ENCODE measurements around the gene DDOST. TPM values are rescaled to one million over a fixed set of nuclear protein-coding genes. Genes with fewer than 3 reads are reported as not detected.

The DDOST gene
- total RNA-seq = 100 to 1,000 TPM in 4 of 5 experiments, 10 to 100 TPM in 1; 96.9 to 173 (median 109) TPM
- polyA plus RNA-seq = 100 to 1,000 TPM; 194 to 223 TPM
- 76.1 reads per million, percentile 79 among the genes with 10 or more reads in this experiment for total RNA-seq

DNA sequence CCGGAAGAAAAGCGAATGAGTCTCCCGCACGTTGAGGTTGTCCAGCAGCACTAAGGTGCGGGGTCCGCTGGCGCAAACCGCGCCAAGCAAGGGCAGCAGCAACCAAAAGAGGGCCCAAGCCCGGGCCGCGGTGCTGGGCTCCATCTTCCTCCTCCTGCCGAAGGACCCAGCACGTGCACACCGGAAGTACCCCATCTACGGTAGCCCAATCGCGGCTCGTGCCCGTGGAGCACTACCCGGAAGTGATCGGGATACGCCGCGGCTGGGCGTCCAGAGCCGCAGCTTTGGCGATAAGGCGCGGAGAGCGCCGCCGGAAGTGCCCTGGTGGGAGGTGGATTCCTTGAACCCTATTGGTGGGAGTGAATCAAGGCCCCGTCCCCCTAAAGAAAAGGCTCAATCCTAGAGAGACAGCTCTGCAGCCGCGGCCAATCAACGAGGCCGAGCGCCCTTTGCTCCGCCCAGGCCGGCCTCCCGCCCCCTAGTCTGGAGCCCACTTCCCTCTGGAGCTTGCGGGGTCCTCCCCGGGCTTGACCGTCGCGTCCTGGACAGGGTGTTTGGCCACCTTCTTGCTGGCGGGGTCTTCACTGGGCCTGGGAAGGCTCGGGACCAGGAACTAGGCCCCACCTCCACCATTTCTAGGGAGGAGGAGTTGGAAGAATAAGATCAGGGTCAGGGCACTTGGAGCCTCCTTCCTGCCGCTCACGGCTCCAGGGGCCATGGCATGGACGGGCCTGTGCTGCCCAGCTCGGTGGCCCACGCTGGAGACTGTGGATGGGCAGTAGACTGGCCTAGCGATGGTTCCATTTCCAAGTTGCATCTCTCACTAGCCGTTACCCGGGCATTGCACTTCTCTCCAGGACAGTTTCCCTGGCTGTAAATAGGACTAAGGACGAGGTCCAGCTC lies at the start of gene DDOST:
Gene DDOST (minus strand): TSS at position 163 of the 903 bp plus-strand sequence. CDS start 19 bp downstream, at position 144.
- intact Hi-C loops (cut with micrococcal nuclease) = loop anchor here (1.0 to 5.0 kb wide), 9 partner anchors 11 to 1791 kb away; partner anchors contain the start of genes EIF4G3 (in 2 of the 2), HP1BP3 (in 2 of the 2), MUL1 (in 1 of the 2) and PINK1 (in 1 of the 2)

GRCh38 chr1:20710469-20711284 lies 49.5 kb upstream of the DDOST start:
- ChIA-PET POLR2A (no interaction called here), CTCF (interaction anchor here (1.0 kb wide), 1 partner anchor 485 kb away, joined by 4 read pairs; no protein-coding TSS in a partner anchor)
- Mint-ChIP-seq H3K36me3 (no peaks in the 10 kb centered on the region), H3K9me3 (no peaks in the 10 kb centered on the region), H3K4me1 (no peaks in the 10 kb centered on the region), H3K4me3 (no peak overlapping the region), H3K27ac (no peak overlapping the region), H3K27me3 (peaks cover 2 to 11% (median 7%) of the 10 kb centered on the region in 5 donors)
- Histone ChIP-seq H3K27me3 (ENCODE audit: control insufficient read depth in 2 of 2, insufficient read depth in 2 of 2, low read length in 2 of 2) (no peaks in the 10 kb centered on the region), H3K27ac (ENCODE audit: low read depth, low read length) (no peak overlapping the region), H3K4me1 (ENCODE audit: control insufficient read depth in 2 of 2, insufficient read depth in 2 of 2, low read length in 2 of 2) (no peaks in the 10 kb centered on the region), H3K36me3 (ENCODE audit: control insufficient read depth in 2 of 3, insufficient read depth in 3 of 3, low read length in 3 of 3) (no peaks in the 10 kb centered on the region), H3K9me3 (ENCODE audit: control insufficient read depth in 2 of 3, low read length in 3 of 3) (no peaks in the 10 kb centered on the region), H3K4me3 (ENCODE audit: low read length) (no peak overlapping the region)
- ATAC-seq (no peak), DNase-seq (no peak)
- intact Hi-C loops (cut with micrococcal nuclease) = no loop called here

More for the DNA sequence above, at the start of gene DDOST:
- Mint-ChIP-seq H3K36me3 (peaks cover 0 to 21% (median 5%) of the 10 kb centered on the region in 5 donors), H3K27ac (peak within 1 kb of the TSS; percentile 85 to 99 (median 98)), H3K4me1 (peaks cover 31 to 60% (median 41%) of the 10 kb centered on the region in 7 donors), H3K27me3 (no peaks in the 10 kb centered on the region), H3K9me3 (no peaks in the 10 kb centered on the region), H3K4me3 (peak within 1 kb of the TSS; percentile 89 to 99 (median 96))
- Histone ChIP-seq H3K9me3 (ENCODE audit: control insufficient read depth in 2 of 3, low read length in 3 of 3) (no peaks in the 10 kb centered on the region), H3K4me1 (ENCODE audit: control insufficient read depth in 2 of 2, insufficient read depth in 2 of 2, low read length in 2 of 2) (peaks cover 21 to 24% of the 10 kb centered on the region in 2 donors), H3K4me3 (ENCODE audit: low read length) (peak within 1 kb of the TSS; percentile 93), H3K27me3 (ENCODE audit: control insufficient read depth in 2 of 2, insufficient read depth in 2 of 2, low read length in 2 of 2) (no peaks in the 10 kb centered on the region), H3K27ac (ENCODE audit: low read depth, low read length) (peak within 1 kb of the TSS; percentile 87), H3K36me3 (ENCODE audit: control insufficient read depth in 2 of 3, insufficient read depth in 3 of 3, low read length in 3 of 3) (peaks cover 5 to 31% (median 9%) of the 10 kb centered on the region in 3 experiments)
- CTCF ChIA-PET = interaction anchor here (0.5 to 2.3 kb wide), 3 partner anchors 16 to 35 kb away, joined by 3 to 8 read pairs (median 3); no protein-coding TSS in a partner anchor
- DNase-seq = peak; percentile 78 to 96 (median 94)
- peak; percentile 98 for ATAC-seq
- POLR2A ChIA-PET = interaction anchor here (0.6 to 3.1 kb wide), 6 partner anchors 14 to 684 kb away, joined by 3 to 34 read pairs (median 3); partner anchors contain the start of genes HP1BP3 and PINK1

DNA sequence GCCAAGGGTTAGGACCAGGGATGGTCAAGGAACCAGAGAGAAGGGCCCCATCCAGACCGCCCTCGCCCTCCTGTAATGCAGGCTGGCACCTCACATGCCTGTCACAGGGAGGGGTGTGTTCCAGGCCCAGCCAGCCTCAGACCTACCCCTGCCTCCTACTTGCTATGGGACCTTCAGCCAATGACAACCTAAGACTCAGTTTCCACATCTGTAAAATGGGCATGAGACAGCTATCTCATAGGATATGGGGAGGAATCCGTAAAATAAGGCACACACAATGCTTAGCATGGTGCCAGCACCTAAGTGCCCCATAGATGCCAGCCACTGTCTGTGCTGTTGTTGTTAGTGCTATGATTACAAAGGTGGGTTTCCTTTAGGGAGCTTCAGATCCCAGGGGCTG lies 48.7 kb upstream of the DDOST start:
- POLR2A ChIA-PET = no interaction called here
- no peaks in the 10 kb centered on the region for H3K4me1 Mint-ChIP-seq
- CTCF ChIA-PET = interaction anchor here (1.0 kb wide), 1 partner anchor 486 kb away, joined by 4 read pairs; no protein-coding TSS in a partner anchor
- no peak overlapping the region for H3K27ac Mint-ChIP-seq
- Histone ChIP-seq H3K4me1 (ENCODE audit: control insufficient read depth in 2 of 2, insufficient read depth in 2 of 2, low read length in 2 of 2) (no peaks in the 10 kb centered on the region), H3K9me3 (ENCODE audit: control insufficient read depth in 2 of 3, low read length in 3 of 3) (no peaks in the 10 kb centered on the region), H3K4me3 (ENCODE audit: low read length) (no peak overlapping the region), H3K27me3 (ENCODE audit: control insufficient read depth in 2 of 2, insufficient read depth in 2 of 2, low read length in 2 of 2) (no peaks in the 10 kb centered on the region), H3K36me3 (ENCODE audit: control insufficient read depth in 2 of 3, insufficient read depth in 3 of 3, low read length in 3 of 3) (no peaks in the 10 kb centered on the region), H3K27ac (ENCODE audit: low read depth, low read length) (no peak overlapping the region)
- ATAC-seq (no peak), DNase-seq (no peak)
- H3K9me3 Mint-ChIP-seq = no peaks in the 10 kb centered on the region
- H3K27me3 Mint-ChIP-seq = peaks cover 0 to 6% (median 2%) of the 10 kb centered on the region in 5 donors
- H3K36me3 Mint-ChIP-seq = no peaks in the 10 kb centered on the region
- intact Hi-C loops (cut with micrococcal nuclease) = no loop called here
- no peak overlapping the region for H3K4me3 Mint-ChIP-seq

DNA sequence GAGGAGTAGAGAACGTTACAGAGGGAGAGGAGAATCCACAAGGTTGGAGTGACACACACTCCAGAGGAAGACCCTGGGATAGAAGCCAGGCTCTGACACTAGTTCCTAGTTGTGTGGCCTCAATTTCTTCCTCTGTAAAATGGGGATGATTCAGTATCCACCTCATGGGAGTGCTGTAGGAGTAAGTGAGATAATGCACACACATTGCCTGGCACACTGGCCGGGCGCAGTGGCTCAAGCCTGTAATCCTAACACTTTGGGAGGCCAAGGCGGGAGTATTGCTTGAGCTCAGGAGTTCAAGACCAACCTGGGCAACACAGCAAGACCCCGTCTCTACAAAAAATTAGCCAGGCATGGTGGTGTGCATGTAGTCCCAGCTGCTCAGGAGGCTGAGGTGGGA lies 47.7 kb upstream of the DDOST start:
- Histone ChIP-seq H3K27me3 (ENCODE audit: control insufficient read depth in 2 of 2, insufficient read depth in 2 of 2, low read length in 2 of 2) (no peaks in the 10 kb centered on the region), H3K4me3 (ENCODE audit: low read length) (no peak overlapping the region), H3K36me3 (ENCODE audit: control insufficient read depth in 2 of 3, insufficient read depth in 3 of 3, low read length in 3 of 3) (no peaks in the 10 kb centered on the region), H3K4me1 (ENCODE audit: control insufficient read depth in 2 of 2, insufficient read depth in 2 of 2, low read length in 2 of 2) (no peaks in the 10 kb centered on the region), H3K9me3 (ENCODE audit: control insufficient read depth in 2 of 3, low read length in 3 of 3) (no peaks in the 10 kb centered on the region), H3K27ac (ENCODE audit: low read depth, low read length) (no peak overlapping the region)
- no peak overlapping the region for H3K27ac Mint-ChIP-seq
- peaks cover 0 to 6% (median 2%) of the 10 kb centered on the region in 5 donors for H3K27me3 Mint-ChIP-seq
- H3K9me3 Mint-ChIP-seq = no peaks in the 10 kb centered on the region
- ChIA-PET POLR2A (no interaction called here), CTCF (no interaction called here)
- no peak overlapping the region for H3K4me3 Mint-ChIP-seq
- ATAC-seq = no peak
- no peak for DNase-seq
- H3K4me1 Mint-ChIP-seq = no peaks in the 10 kb centered on the region
- intact Hi-C loops (cut with micrococcal nuclease) = no loop called here
- no peaks in the 10 kb centered on the region for H3K36me3 Mint-ChIP-seq

DNA sequence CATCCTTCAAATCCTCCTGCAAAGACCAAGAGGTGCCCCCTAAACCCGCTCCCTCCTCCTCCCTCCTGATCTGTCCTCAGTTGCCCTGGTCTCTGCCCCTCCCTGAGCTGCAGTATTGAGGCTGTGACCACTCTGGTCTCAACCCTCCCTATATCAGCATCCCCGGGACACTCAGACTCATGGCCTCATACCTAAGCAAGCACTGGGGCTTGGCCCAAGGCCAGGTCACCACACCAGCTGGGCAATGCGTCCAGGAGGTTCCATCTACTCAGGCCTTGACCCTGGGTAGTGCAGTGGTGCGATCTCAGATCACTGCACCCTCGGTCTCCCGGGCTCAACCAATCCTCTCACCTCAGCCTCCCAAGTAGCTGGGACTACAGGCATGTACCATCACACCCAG lies 46.9 kb upstream of the DDOST start:
- POLR2A ChIA-PET = interaction anchor here (0.6 kb wide), 1 partner anchor 65 kb away, joined by 3 read pairs; no protein-coding TSS in a partner anchor

GRCh38 chr1:20706841-20707240 lies 45.7 kb upstream of the DDOST start:
- Histone ChIP-seq H3K4me3 (ENCODE audit: low read length) (no peak overlapping the region), H3K27ac (ENCODE audit: low read depth, low read length) (no peak overlapping the region), H3K27me3 (ENCODE audit: control insufficient read depth in 2 of 2, insufficient read depth in 2 of 2, low read length in 2 of 2) (no peaks in the 10 kb centered on the region), H3K9me3 (ENCODE audit: control insufficient read depth in 2 of 3, low read length in 3 of 3) (no peaks in the 10 kb centered on the region), H3K36me3 (ENCODE audit: control insufficient read depth in 2 of 3, insufficient read depth in 3 of 3, low read length in 3 of 3) (no peaks in the 10 kb centered on the region), H3K4me1 (ENCODE audit: control insufficient read depth in 2 of 2, insufficient read depth in 2 of 2, low read length in 2 of 2) (no peaks in the 10 kb centered on the region)
- ChIA-PET CTCF (interaction anchor here (1.6 kb wide), 1 partner anchor 10 kb away, joined by 5 read pairs; no protein-coding TSS in a partner anchor), POLR2A (no interaction called here)
- peaks cover 0 to 5% (median 0%) of the 10 kb centered on the region in 5 donors for H3K27me3 Mint-ChIP-seq
- H3K36me3 Mint-ChIP-seq = no peaks in the 10 kb centered on the region
- H3K9me3 Mint-ChIP-seq = no peaks in the 10 kb centered on the region
- H3K4me1 Mint-ChIP-seq = no peaks in the 10 kb centered on the region
- H3K4me3 Mint-ChIP-seq = no peak overlapping the region
- DNase-seq (no peak), ATAC-seq (no peak)
- no peak overlapping the region for H3K27ac Mint-ChIP-seq
- intact Hi-C loops (cut with micrococcal nuclease) = no loop called here

More for the DNA sequence above, 46.9 kb upstream of the DDOST start:
- no peaks in the 10 kb centered on the region for H3K27me3 ChIP-seq (ENCODE audit: control insufficient read depth in 2 of 2, insufficient read depth in 2 of 2, low read length in 2 of 2)
- H3K4me3 ChIP-seq (ENCODE audit: low read length) = no peak overlapping the region
- H3K27ac Mint-ChIP-seq = no peak overlapping the region
- no peaks in the 10 kb centered on the region for H3K9me3 Mint-ChIP-seq
- H3K4me3 Mint-ChIP-seq = no peak overlapping the region
- no peaks in the 10 kb centered on the region for H3K4me1 ChIP-seq (ENCODE audit: control insufficient read depth in 2 of 2, insufficient read depth in 2 of 2, low read length in 2 of 2)
- no peaks in the 10 kb centered on the region for H3K9me3 ChIP-seq (ENCODE audit: control insufficient read depth in 2 of 3, low read length in 3 of 3)
- H3K4me1 Mint-ChIP-seq = no peaks in the 10 kb centered on the region
- H3K27ac ChIP-seq (ENCODE audit: low read depth, low read length) = no peak overlapping the region
- H3K27me3 Mint-ChIP-seq = peaks cover 0 to 5% (median 0%) of the 10 kb centered on the region in 5 donors
- DNase-seq (no peak), ATAC-seq (no peak)
- intact Hi-C loops (cut with micrococcal nuclease) = no loop called here
- H3K36me3 ChIP-seq (ENCODE audit: control insufficient read depth in 2 of 3, insufficient read depth in 3 of 3, low read length in 3 of 3) = no peaks in the 10 kb centered on the region
- CTCF ChIA-PET = interaction anchor here (1.6 kb wide), 1 partner anchor 11 kb away, joined by 5 read pairs; no protein-coding TSS in a partner anchor
- H3K36me3 Mint-ChIP-seq = no peaks in the 10 kb centered on the region

Measured in naive thymus-derived CD4-positive, alpha-beta T cell (primary cell).